ENCODE results near the gene MAPKAPK5. TPM values are rescaled to one million over a fixed set of nuclear protein-coding genes. Genes with fewer than 3 reads are reported as not detected.

MAPKAPK5 gene
- total RNA-seq (2013) = 54.3 TPM
- polyA plus RNA-seq (10 to 100 TPM; 25.3 to 58.2 (median 28.2) TPM), polyA minus RNA-seq (22.3 and 32.5 TPM in 2 replicates), total RNA-seq (14.2 to 38.3 (median 33.5) reads per million in 11 experiments)

- peaks cover 14 to 19% of the 10 kb centered on the region in 2 donors for H3K36me3 ChIP-seq (replicated peaks in 1 of 2; ENCODE audit: control insufficient read depth in 1 of 2, insufficient read depth in 2 of 2, low read length in 2 of 2)
- H3K27me3 ChIP-seq (ENCODE audit: control insufficient read depth in 2 of 2, insufficient read depth in 2 of 2, low read length in 2 of 2) = no peaks in the 10 kb centered on the region
- H3K9me3 Mint-ChIP-seq = peaks cover 0 to 1% (median 0%) of the 10 kb centered on the region in 7 donors
- intact Hi-C loops (cut with micrococcal nuclease) = loop anchor here in 1 of 2 donors (5.0 kb wide), 3 partner anchors 65 to 565 kb away; partner anchors contain the start of genes ERP29, RPL6 and TMEM116
- peak within 1 kb of the TSS; percentile 94 to 97 (median 96) for H3K27ac Mint-ChIP-seq
- no peak for TF ChIP-seq CTCF (IDR thresholded peaks at IDR 0.05)
- under 1% methylated on average over 81 of the region's 84 CpGs for WGBS (ENCODE audit: insufficient coverage)
- peak within 1 kb of the TSS; percentile 98 for H3K9ac ChIP-seq (ENCODE audit: insufficient read depth, low read length, poor library complexity, severe bottlenecking)
- H3K4me3 ChIP-seq (replicated peaks in 1 of 3; ENCODE audit: low read depth in 2 of 3, low read length in 3 of 3) = peak within 1 kb of the TSS; percentile 78 to 97 (median 90)
- no peaks in the 10 kb centered on the region for H3K27me3 Mint-ChIP-seq (ENCODE audit: low read depth in 3 of 3)
- H3K4me1 Mint-ChIP-seq = peaks cover 39% of the 10 kb centered on the region
- peak within 1 kb of the TSS; percentile 81 for H2AFZ ChIP-seq (ENCODE audit: insufficient read depth, low read depth, low read length, poor library complexity, severe bottlenecking)
- peaks cover 30 to 58% of the 10 kb centered on the region in 2 donors for H3K36me3 Mint-ChIP-seq
- H3K79me2 ChIP-seq (ENCODE audit: insufficient read depth, low read length) = peaks cover 71% of the 10 kb centered on the region
- H3K4me1 ChIP-seq (ENCODE audit: control insufficient read depth in 1 of 2, insufficient read depth in 2 of 2, low read length in 2 of 2) = peaks cover 22 to 33% of the 10 kb centered on the region in 2 donors
- H3K27ac ChIP-seq (ENCODE audit: low read depth in 1 of 2, low read length in 2 of 2) = peak within 1 kb of the TSS; percentile 51 to 97
- H3K9me3 ChIP-seq (replicated peaks in 1 of 2; ENCODE audit: control insufficient read depth in 1 of 2, insufficient read depth in 1 of 2, low read length in 2 of 2) = no peaks in the 10 kb centered on the region
- DNase-seq = peak; percentile 88 to 95 (median 95)
- H3K4me3 Mint-ChIP-seq = peak within 1 kb of the TSS; percentile 93 to 96
- peak within 1 kb of the TSS; percentile 90 for H3K4me2 ChIP-seq (replicated peaks; ENCODE audit: extremely low read depth, low read length, poor library complexity, severe bottlenecking)
- H4K20me1 ChIP-seq (ENCODE audit: insufficient read depth, low read length) = peaks cover 13% of the 10 kb centered on the region
Observed at GRCh38 chr12:111841750-111842555, at the start of gene MAPKAPK5. MAPKAPK5 (plus strand) TSS chr12:111842228; CDS start chr12:111842734, 506 bp downstream.

- Histone ChIP-seq H3K79me2 (ENCODE audit: insufficient read depth, low read length) (no peaks in the 10 kb centered on the region), H3K36me3 (replicated peaks in 1 of 2; ENCODE audit: control insufficient read depth in 1 of 2, insufficient read depth in 2 of 2, low read length in 2 of 2) (peaks cover 87 to 99% of the 10 kb centered on the region in 2 donors), H3K27ac (ENCODE audit: low read depth in 1 of 2, low read length in 2 of 2) (no peak overlapping the region), H2AFZ (ENCODE audit: insufficient read depth, low read depth, low read length, poor library complexity, severe bottlenecking) (no peak overlapping the region), H3K4me2 (replicated peaks; ENCODE audit: extremely low read depth, low read length, poor library complexity, severe bottlenecking) (no peak overlapping the region), H3K4me1 (ENCODE audit: control insufficient read depth in 1 of 2, insufficient read depth in 2 of 2, low read length in 2 of 2) (no peaks in the 10 kb centered on the region), H3K9me3 (replicated peaks in 1 of 2; ENCODE audit: control insufficient read depth in 1 of 2, insufficient read depth in 1 of 2, low read length in 2 of 2) (no peaks in the 10 kb centered on the region), H3K9ac (ENCODE audit: insufficient read depth, low read length, poor library complexity, severe bottlenecking) (no peak overlapping the region), H4K20me1 (ENCODE audit: insufficient read depth, low read length) (peaks cover 61% of the 10 kb centered on the region), H3K27me3 (ENCODE audit: control insufficient read depth in 2 of 2, insufficient read depth in 2 of 2, low read length in 2 of 2) (no peaks in the 10 kb centered on the region), H3K4me3 (replicated peaks in 1 of 3; ENCODE audit: low read depth in 2 of 3, low read length in 3 of 3) (no peak overlapping the region)
- no peak overlapping the region for H3K4me3 Mint-ChIP-seq
- peaks cover 79 to 98% of the 10 kb centered on the region in 2 donors for H3K36me3 Mint-ChIP-seq
- H3K9me3 Mint-ChIP-seq = no peaks in the 10 kb centered on the region
- H3K27ac Mint-ChIP-seq = peak overlapping the region in 1 of 7 donors; percentile 68
- intact Hi-C loops (cut with micrococcal nuclease) = no loop called here
- WGBS (ENCODE audit: insufficient coverage) = no CpG with 5 or more reads among the region's 3 CpGs
- no peak for DNase-seq
- peaks cover 4% of the 10 kb centered on the region for H3K4me1 Mint-ChIP-seq
- TF ChIP-seq CTCF (IDR thresholded peaks at IDR 0.05) = no peak
- peaks cover 0 to 2% (median 2%) of the 10 kb centered on the region in 3 donors for H3K27me3 Mint-ChIP-seq (ENCODE audit: low read depth in 3 of 3)
Observed at GRCh38 chr12:111792856-111793235, 49.2 kb upstream of the MAPKAPK5 start.
